Kidney (tissue), 14 donors: ENCODE results near the gene ELOVL6. TPM values are rescaled to one million over a fixed set of nuclear protein-coding genes. Genes with fewer than 3 reads are reported as not detected.

Source experiments
- DNase-seq, 5 donors: peaks; one replicate each; pipeline ENCODE4 v3.0.0-alpha.2; 2013 to 2020
- FAIRE-seq: peaks from 2 replicates; lab custom pipeline; 2012; peaks lifted over from hg19 to GRCh38; lab: Jason Lieb, UNC
- H3K27ac ChIP-seq, 2 donors: one replicate each; pipeline ENCODE4 v1.7.0; 2013; ENCODE audit warnings: low read depth in 2 of 2, low read length in 2 of 2, inconsistent platforms in 1 of 2
- H3K27me3 ChIP-seq: one replicate; pipeline ENCODE4 v1.7.1; 2013; ENCODE audit warnings: low read length, inconsistent platforms; ENCODE audit not compliant: control insufficient read depth, insufficient read depth
- H3K36me3 ChIP-seq, 3 donors: one replicate each; pipeline versions ENCODE4 v1.7.0 to v1.7.1; 2013; ENCODE audit warnings: low read length in 3 of 3, control low read depth in 1 of 3, inconsistent platforms in 1 of 3; ENCODE audit not compliant: insufficient read depth in 3 of 3, control insufficient read depth in 2 of 3
- H3K4me1 ChIP-seq, 3 donors: one replicate each; pipeline versions ENCODE4 v1.7.0 to v1.7.1; 2013; ENCODE audit warnings: low read length in 3 of 3, inconsistent platforms in 1 of 3, low read depth in 1 of 3; ENCODE audit not compliant: control insufficient read depth in 2 of 3, insufficient read depth in 2 of 3
- H3K4me3 ChIP-seq, 3 donors: one replicate each; pipeline versions ENCODE4 v1.7.0 to v1.8.1; 2013; ENCODE audit warnings: low read length in 3 of 3, control low read depth in 1 of 3, inconsistent platforms in 1 of 3
- H3K9ac ChIP-seq, 3 donors: one replicate each; pipeline versions ENCODE4 v1.7.0 to v1.7.1; 2013; ENCODE audit warnings: low read length in 3 of 3, control low read depth in 1 of 3, inconsistent platforms in 1 of 3
- H3K9me3 ChIP-seq, 3 donors: one replicate each; pipeline versions ENCODE4 v1.7.0 to v1.7.1; 2013; ENCODE audit warnings: low read length in 3 of 3, control low read depth in 1 of 3, inconsistent platforms in 1 of 3; ENCODE audit not compliant: control insufficient read depth in 2 of 3, insufficient read depth in 1 of 3
- CTCF ChIP-seq: IDR thresholded peaks from 3 replicates; pipeline ENCODE4 v1.5.1; 2012; ENCODE audit warnings: mild to moderate bottlenecking, moderate library complexity, borderline replicate concordance; ENCODE audit not compliant: insufficient read depth; ENCODE audit errors: extremely low read depth
- intact Hi-C: fragments of 100-400 bp; cut with DNase I; formaldehyde crosslinking; loops from one replicate; pipeline ENCODE4 v1.11.1; 2022
- polyA plus RNA-seq: library from polyadenylated mRNA; stranded (reverse); fragments of 350-450 nt; fragmentation: Illumina TruSeq; extraction: RNeasy Lipid Tissue Mini Kit (QIAGEN cat#74804); gene quantifications from one replicate; pipeline ENCODE4 v1.2.3, GENCODE V29; 2014; ENCODE audit warnings: low read depth, low replicate concordance; ENCODE audit not compliant: insufficient read depth
- total RNA-seq: library from RNA; stranded (reverse); fragmentation: NEBNext Ultra II Directional; extraction: Animal tissue kit (Norgen Biotek cat#: 25700); gene quantifications from one replicate; pipeline ENCODE4 v1.2.1, GENCODE V29; 2021
- donor health status: control.
- donor health status: control.
- donor health status: control.
- donor health status: control.
- donor health status: control.
- donor health status: DM: yes; HTN: yes; CAD: no.
- donor health status: Normal renal cell carcinoma (clear cell type).

ELOVL6 gene
- total and polyA plus RNA-seq, 2 donors from 2014 or later = 10.7 to 21.5 TPM

- DNase-seq = no peak
- no peak overlapping the region for H3K4me3 ChIP-seq
- no peaks in the 10 kb centered on the region for H3K9me3 ChIP-seq
- no peaks in the 10 kb centered on the region for H3K36me3 ChIP-seq
- H3K27me3 ChIP-seq = no peaks in the 10 kb centered on the region
- no peak overlapping the region for H3K9ac ChIP-seq
- no peak for FAIRE-seq
- H3K27ac ChIP-seq = no peak overlapping the region
- no peak for TF ChIP-seq CTCF
- intact Hi-C loops = no loop called here
- H3K4me1 ChIP-seq = no peaks in the 10 kb centered on the region
Measured at GRCh38 chr4:110183058-110183457, 15.4 kb downstream of the ELOVL6 start.

DNA sequence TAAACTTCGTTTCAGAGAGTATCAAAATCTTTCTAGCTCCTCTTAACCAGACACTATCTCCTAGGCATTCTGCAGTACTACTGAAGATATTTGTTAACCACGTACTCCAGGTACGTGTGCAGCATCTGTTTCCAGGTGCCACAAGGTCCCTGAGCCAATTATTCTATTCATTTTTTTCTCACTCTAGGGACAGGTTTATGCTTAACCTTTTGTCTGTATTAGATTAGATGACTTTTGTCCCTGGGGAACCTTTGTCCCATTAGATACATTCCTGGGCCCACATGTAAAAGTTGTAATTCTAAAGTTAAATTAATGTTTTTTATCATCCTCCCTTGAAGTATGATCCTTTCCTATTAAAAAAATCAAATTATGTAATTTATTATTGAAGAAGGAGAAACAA, 16.5 kb downstream of the ELOVL6 start:
- no peak overlapping the region for H3K9ac ChIP-seq
- intact Hi-C loops = no loop called here
- no peak for TF ChIP-seq CTCF
- no peaks in the 10 kb centered on the region for H3K36me3 ChIP-seq
- H3K4me3 ChIP-seq = no peak overlapping the region
- no peaks in the 10 kb centered on the region for H3K9me3 ChIP-seq
- H3K27me3 ChIP-seq = no peaks in the 10 kb centered on the region
- no peak overlapping the region for H3K27ac ChIP-seq
- no peaks in the 10 kb centered on the region for H3K4me1 ChIP-seq
- FAIRE-seq (no peak), DNase-seq (no peak)

DNA sequence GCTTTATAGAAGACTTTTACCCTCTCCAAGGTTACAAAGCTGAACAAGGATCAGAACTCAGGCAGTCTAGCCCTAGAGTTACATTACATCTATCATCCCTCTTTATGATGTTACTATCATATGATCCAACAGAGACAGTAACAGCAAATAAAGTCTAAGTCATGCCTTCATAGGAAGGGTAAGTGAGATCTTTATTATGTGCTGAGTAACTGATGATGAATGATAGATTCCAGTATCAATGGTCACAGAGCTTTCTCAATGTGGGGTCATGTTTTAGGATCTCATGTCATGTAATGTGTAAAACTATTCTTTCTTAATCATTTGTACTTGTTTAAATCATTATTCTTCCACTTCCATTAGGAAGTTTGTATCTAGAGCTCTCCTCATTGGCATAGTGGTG, 22.8 kb downstream of the ELOVL6 start:
- H3K9me3 ChIP-seq = no peaks in the 10 kb centered on the region
- DNase-seq (no peak), FAIRE-seq (no peak)
- no peaks in the 10 kb centered on the region for H3K27me3 ChIP-seq
- TF ChIP-seq CTCF = no peak
- no peaks in the 10 kb centered on the region for H3K36me3 ChIP-seq
- intact Hi-C loops = no loop called here
- H3K4me3 ChIP-seq = no peak overlapping the region
- no peak overlapping the region for H3K27ac ChIP-seq
- H3K9ac ChIP-seq = no peak overlapping the region
- H3K4me1 ChIP-seq = peaks cover 0 to 7% (median 4%) of the 10 kb centered on the region in 3 donors

- Histone ChIP-seq H3K4me1 (peaks cover 0 to 7% (median 4%) of the 10 kb centered on the region in 3 donors), H3K36me3 (no peaks in the 10 kb centered on the region), H3K4me3 (no peak overlapping the region), H3K9me3 (no peaks in the 10 kb centered on the region), H3K27me3 (no peaks in the 10 kb centered on the region), H3K27ac (no peak overlapping the region), H3K9ac (no peak overlapping the region)
- FAIRE-seq (no peak), DNase-seq (no peak)
- intact Hi-C loops = no loop called here
- TF ChIP-seq CTCF = no peak
Measured at GRCh38 chr4:110172972-110173371, 25.4 kb downstream of the ELOVL6 start.
